Stimulated activated CD8-positive, alpha-beta memory T cell treated with anti-CD3 and anti-CD28 coated beads, Interleukin-2, amount 100 ng/mL, for 1 hour (primary cell): ENCODE data around the gene SYT9.
"Not testable (repeated sequence)": the region's sequence is repeated elsewhere in the genome, so short reads cannot be mapped to it uniquely, and the experiment has no call there.

ENCODE experiments used
- DNase-seq, 2 donors: peaks; one replicate each; pipeline ENCODE4 v3.0.0-alpha.2; 2020; ENCODE audit warnings: low read depth in 2 of 2

SYT9 gene

GRCh38 chr11:7272373-7272772 is 20.7 kb downstream of the SYT9 start:
- no peak for DNase-seq

- DNase-seq, result no peak
Observed at GRCh38 chr11:7275133-7275532, 23.4 kb downstream of the SYT9 start.

- DNase-seq, result no peak
Observed at GRCh38 chr11:7278314-7278917, 26.7 kb downstream of the SYT9 start.

DNA sequence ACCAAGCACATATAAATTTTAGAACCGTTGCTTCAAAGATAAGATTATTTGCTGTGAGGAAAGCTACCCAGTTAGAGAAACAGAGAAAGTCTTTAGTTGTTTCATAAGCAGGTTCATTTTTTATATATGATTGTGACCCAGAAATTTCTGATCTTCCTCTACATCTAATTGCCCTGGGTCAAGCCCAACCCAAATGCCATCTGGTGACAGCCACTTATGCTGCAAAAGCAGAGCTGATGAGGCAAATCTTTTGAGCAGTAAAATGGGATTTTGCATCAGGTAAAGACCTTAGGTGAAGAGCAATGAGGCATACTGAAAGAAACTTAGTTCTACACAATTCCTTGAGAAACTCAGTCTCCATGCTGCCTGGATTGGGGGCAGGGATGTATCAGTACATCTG is 28.0 kb downstream of the SYT9 start:
- DNase-seq, result no peak

GRCh38 chr11:7281079-7281478 is 29.4 kb downstream of the SYT9 start:
- no peak for DNase-seq

DNA sequence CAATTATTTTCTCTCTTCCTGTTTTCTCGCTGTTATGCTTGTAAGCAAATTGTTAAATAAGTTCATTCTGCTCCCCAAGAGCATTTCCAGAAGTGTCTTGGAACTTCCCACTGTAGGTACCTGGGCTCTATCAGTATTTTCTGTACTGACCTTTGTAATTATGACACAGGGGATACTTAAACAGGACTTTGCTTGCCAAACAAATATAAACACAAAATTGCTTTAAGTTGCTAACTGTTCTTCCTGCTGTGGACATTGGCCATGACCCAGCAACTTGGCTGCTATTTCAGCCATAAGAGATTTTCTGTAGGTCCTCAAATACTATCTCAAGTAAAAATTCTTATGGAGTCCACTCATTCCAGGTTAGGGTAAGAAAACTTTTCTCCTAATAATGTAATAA is 30.1 kb downstream of the SYT9 start:
- no peak for DNase-seq

GRCh38 chr11:7286178-7286577 is 34.5 kb downstream of the SYT9 start:
- DNase-seq, result no peak

GRCh38 chr11:7291100-7291829 is 39.6 kb downstream of the SYT9 start:
- DNase-seq, result no peak

GRCh38 chr11:7292922-7293321 is 41.2 kb downstream of the SYT9 start:
- DNase-seq, result no peak

- DNase-seq, result no peak
Observed at GRCh38 chr11:7299393-7299792, 47.7 kb downstream of the SYT9 start.

DNA sequence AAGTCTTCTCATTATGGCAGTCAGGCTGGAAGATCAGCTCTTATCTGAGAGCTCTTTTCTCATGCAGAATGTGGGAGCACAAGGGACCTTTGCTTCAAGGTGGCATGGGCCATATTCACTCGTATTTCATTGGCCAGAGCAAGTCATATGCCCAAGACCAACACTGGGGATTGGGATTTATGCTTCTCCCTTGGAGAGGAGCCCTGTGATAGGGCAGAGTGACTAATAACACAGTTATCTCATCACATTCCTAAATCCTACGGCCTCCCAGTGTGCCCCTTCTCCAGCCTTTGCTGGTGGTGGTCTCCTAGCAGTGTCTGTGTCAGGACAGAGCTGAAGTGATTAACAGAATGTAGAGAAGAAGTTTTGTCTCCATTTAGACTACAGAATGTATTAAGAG is 48.6 kb downstream of the SYT9 start:
- no peak for DNase-seq

GRCh38 chr11:7303146-7303545 is 51.4 kb downstream of the SYT9 start:
- no peak for DNase-seq

GRCh38 chr11:7306900-7307299 is 55.2 kb downstream of the SYT9 start:
- DNase-seq, result no peak

DNA sequence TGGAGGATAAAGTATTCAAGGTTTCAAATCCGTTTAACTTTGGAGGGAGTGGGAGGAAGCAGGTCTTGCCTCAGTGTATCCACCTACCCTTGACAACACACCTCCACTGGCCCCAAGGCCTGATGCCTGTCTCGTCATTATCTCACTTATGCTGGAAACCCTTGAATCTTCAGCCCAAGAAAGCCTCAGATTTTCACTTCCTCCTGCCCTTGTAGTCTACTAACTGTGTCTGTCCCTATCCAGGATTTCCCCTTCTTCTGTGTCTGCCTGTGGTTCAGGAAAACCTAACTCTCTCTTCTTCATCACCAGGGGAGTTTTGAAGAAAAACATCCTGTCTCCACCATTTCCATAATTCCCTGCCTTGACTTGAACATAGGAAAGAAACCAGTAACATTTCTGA is 56.1 kb downstream of the SYT9 start:
- no peak for DNase-seq

DNA sequence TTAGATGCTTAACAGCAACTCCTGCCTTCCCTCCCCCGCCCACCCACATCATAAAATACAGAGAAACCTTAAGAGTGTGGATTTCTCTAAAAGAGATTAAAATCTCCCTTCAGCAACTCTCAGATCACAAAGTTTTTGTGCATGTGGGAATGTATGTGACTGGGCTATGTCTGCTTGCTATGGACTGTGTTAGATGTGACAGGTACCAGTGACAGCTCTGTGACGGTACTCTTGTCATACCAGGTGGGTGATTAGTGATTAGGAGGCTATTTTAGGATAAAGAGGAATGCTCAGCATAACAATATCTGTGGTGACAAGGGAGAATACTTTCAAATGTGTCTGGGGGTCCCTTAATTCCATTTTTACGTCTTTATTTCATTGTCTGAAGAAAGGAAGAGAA is 60.2 kb downstream of the SYT9 start:
- DNase-seq, result no peak

- no peak for DNase-seq
Observed at GRCh38 chr11:7314811-7315604, 63.3 kb downstream of the SYT9 start.

DNA sequence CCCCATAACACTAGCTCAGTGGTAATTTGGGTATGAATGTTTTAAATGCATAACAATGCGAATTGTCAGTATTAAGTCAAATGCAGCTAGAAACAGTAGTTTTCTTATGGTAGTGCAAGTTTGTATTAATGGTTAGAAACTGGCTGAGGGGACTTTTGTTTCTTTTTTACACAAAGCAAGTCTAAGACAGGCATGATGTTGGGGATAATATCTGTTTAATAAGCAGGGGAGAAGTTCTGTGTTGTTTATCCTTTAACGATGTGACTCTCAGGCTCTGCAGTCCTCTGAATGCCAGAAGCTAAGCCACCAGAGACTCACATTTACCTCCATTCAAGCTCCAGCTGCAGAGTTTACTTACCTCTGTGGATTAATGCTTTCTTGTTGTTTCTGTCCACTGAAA is 67.8 kb downstream of the SYT9 start:
- no peak for DNase-seq

- DNase-seq, result no peak
Observed at GRCh38 chr11:7320306-7320705, 68.6 kb downstream of the SYT9 start.

DNA sequence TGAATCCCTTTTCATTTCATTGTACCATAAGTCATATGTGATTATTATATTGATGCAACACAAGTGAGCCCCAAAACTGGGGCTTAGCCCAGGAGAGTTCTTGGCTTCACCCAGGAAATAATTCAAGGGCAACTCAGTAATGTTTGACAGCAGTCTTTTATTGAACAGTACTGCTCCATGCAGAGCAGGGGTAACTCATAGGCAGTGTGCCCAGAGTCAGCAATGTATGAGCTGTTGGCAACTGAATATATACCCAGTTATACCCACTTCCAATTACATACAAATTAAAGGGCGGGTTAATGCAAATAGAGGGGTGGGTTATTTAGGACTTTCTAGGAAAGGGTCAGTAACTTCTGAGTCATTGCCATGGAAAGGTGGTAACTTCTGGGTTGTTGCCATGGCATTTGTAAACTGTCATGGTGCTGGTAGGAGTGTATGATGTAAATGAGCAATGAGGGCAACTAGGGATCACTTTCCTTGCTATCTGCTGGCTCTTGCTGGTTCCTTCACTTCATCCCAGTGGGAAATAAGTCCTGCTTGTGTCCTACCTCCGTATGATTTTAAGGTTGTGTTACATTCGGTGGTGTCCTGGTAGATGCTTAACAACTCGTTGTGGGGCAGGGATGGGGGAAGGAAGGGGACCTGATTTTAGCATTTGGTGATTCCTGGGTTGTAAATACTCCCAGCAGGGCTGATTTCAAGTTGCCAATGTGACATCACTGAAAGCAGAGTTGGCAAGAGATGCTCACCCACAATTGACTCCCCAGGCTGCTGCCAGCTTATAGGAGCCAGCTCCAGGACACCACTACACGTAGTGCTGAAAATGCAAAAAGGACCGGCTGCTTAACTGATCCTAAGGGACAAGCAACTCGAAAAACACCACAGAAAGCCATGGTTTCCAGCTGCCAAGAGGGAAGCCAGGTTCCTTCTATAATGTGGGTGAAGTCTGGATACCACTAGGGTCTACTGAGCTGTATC is 70.1 kb downstream of the SYT9 start:
- no peak for DNase-seq

GRCh38 chr11:7332451-7332850 is 80.7 kb downstream of the SYT9 start:
- no peak for DNase-seq

- DNase-seq, result no peak
Observed at GRCh38 chr11:7332962-7333361, 81.3 kb downstream of the SYT9 start.

DNA sequence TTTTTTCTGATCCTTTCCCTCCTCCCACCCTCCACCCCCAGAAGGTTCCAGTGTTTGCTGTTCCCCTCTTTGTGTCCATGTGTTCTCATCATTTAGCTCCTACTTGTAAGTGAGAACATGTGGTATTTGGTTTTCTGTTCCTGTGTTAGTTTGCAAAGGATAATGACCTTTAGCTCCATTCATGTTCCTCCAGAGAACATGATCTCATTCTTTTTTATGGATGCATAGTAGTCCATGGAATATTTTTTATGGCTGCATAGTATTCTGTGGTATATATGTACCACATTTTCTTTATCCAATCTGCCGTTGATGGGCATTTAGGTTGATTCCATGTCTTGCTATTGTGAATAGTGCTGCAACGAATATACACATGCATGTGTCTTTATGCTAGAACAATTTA is 83.7 kb downstream of the SYT9 start:
- DNase-seq, result not testable (repeated sequence)
